Nephron progenitor cell (in vitro differentiated cells): ENCODE results near the gene UBE2QL1.

Source experiments
- DNase-seq: peaks from one replicate; pipeline ENCODE4 v3.0.0; 2021
- H3K27ac Mint-ChIP-seq: 2 replicates; pipeline ENCODE4 v1.8.0; 2021; ENCODE audit warnings: mild to moderate bottlenecking, moderate library complexity, mixed read lengths
- H3K27me3 Mint-ChIP-seq: 2 replicates; pipeline ENCODE4 v1.8.0; 2021; ENCODE audit warnings: mild to moderate bottlenecking, low read depth, mixed read lengths; ENCODE audit not compliant: poor library complexity
- H3K36me3 Mint-ChIP-seq: 2 replicates; pipeline ENCODE4 v1.8.0; 2021; ENCODE audit warnings: low read depth, mixed read lengths
- H3K4me1 Mint-ChIP-seq: 2 replicates; pipeline ENCODE4 v1.8.0; 2021; ENCODE audit warnings: mixed read lengths
- H3K4me3 Mint-ChIP-seq: 2 replicates; pipeline ENCODE4 v1.8.0; 2021; ENCODE audit warnings: mild to moderate bottlenecking, moderate library complexity, mixed read lengths
- H3K9me3 Mint-ChIP-seq: 2 replicates; pipeline ENCODE4 v1.8.0; 2021; ENCODE audit warnings: mild to moderate bottlenecking, moderate library complexity, mixed read lengths
- TF ChIP-seq, protein P1 (sequence below): fragments of 200-600 bp; sonication (generic); IDR thresholded peaks from 2 replicates; pipeline ENCODE4 v1.5.0; 2021; ENCODE audit warnings: antibody characterized with exemption

Gene UBE2QL1

DNA sequence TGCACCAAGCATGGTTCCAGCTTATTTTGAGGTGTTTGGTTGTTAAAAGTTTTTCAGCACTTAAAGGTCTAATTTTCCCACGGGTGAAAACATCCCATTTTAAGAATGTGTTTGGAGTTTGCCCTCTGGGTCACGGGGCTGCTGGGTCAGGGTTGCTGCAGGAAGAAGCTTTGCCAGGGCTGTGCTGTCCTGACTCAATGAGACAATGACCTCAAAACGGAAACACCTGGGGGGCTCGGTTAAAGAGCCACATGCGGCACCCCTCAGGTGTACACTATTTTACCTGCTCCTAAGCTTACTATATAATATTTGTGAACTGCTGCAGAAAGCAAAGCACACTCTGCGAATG, 27.6 kb downstream of the UBE2QL1 start:
- Mint-ChIP-seq H3K36me3 (no peaks in the 10 kb centered on the region), H3K27me3 (peaks cover 16% of the 10 kb centered on the region), H3K4me1 (peaks cover 7% of the 10 kb centered on the region), H3K9me3 (no peaks in the 10 kb centered on the region), H3K27ac (no peak overlapping the region), H3K4me3 (no peak overlapping the region)
- TF ChIP-seq, protein P1, sequence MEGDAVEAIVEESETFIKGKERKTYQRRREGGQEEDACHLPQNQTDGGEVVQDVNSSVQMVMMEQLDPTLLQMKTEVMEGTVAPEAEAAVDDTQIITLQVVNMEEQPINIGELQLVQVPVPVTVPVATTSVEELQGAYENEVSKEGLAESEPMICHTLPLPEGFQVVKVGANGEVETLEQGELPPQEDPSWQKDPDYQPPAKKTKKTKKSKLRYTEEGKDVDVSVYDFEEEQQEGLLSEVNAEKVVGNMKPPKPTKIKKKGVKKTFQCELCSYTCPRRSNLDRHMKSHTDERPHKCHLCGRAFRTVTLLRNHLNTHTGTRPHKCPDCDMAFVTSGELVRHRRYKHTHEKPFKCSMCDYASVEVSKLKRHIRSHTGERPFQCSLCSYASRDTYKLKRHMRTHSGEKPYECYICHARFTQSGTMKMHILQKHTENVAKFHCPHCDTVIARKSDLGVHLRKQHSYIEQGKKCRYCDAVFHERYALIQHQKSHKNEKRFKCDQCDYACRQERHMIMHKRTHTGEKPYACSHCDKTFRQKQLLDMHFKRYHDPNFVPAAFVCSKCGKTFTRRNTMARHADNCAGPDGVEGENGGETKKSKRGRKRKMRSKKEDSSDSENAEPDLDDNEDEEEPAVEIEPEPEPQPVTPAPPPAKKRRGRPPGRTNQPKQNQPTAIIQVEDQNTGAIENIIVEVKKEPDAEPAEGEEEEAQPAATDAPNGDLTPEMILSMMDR, result no peak
- DNase-seq, result no peak

DNA sequence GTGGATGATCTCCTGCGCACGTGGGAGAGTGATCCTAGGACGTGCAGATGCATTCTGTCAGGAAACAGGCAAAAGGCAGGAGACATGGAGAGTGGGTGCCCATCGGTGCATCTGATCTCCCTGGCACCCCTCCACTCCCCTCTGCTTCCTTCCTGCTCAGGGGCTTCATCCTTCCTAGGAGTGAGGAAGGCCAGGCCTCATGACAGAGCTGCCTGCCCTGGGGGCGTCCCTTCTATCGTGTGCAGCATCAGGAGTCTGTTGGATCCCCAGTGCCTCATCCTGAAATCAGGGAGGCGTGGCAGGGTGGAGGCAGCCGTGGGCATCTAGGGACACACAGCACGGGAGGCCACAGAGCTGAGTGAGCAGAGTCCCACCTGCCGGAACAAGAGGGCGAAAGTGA, 30.1 kb downstream of the UBE2QL1 start:
- no peaks in the 10 kb centered on the region for H3K36me3 Mint-ChIP-seq
- H3K27ac Mint-ChIP-seq, result no peak overlapping the region
- no peak overlapping the region for H3K4me3 Mint-ChIP-seq

DNA sequence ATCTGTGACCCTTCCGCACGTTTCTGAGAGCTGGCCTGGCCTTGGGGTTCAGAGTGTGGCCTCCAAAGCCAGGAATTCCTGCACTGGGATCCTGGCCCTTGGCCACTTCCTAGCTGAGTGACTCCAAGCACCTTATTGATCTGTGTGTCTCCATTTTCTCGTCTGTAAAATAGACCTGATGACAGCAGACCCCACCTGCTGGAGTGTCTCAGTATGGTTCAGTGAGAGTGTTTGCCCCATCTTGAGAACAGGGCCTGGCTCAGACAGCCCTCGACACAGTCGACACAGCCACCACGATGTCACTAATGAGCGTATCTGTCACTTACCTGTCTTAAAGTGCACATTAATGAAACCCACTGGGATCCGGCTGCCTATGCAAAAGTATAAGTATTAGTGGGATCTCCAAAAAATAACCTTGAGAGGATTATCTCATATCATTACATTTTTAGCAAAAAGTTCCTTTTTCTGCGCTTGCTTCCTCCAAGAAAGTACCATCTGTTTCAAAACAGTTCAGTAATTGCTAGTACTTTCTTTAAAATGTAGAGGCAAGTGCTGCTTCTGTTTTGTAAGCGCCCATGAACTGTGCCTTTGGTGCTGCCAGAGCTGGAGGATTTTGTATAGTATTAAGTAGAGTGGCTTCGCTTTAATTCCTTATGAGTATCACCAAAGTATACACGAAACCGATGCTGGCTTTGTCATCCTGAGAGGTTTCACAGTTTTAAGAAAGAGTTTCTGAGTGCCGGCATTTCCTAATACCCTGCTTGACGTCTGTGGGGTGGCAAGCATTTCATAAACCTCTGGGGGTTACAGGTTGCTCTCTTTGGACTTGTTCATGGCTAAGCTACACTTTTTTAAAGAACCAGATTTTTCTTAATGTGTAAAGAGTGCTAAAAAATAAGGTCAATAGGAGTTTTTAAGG, 31.7 kb downstream of the UBE2QL1 start:
- H3K4me3 Mint-ChIP-seq, result no peak overlapping the region
- peaks cover 3% of the 10 kb centered on the region for H3K27me3 Mint-ChIP-seq
- no peak overlapping the region for H3K27ac Mint-ChIP-seq
- TF ChIP-seq, protein P1, result no peak
- peaks cover 15% of the 10 kb centered on the region for H3K4me1 Mint-ChIP-seq
- no peak for DNase-seq
- H3K9me3 Mint-ChIP-seq, result no peaks in the 10 kb centered on the region
- H3K36me3 Mint-ChIP-seq, result no peaks in the 10 kb centered on the region

More for the DNA sequence above, 30.1 kb downstream of the UBE2QL1 start:
- no peaks in the 10 kb centered on the region for H3K9me3 Mint-ChIP-seq
- peaks cover 12% of the 10 kb centered on the region for H3K27me3 Mint-ChIP-seq
- H3K4me1 Mint-ChIP-seq, result peaks cover 7% of the 10 kb centered on the region
- DNase-seq, result no peak
- TF ChIP-seq, protein P1, result no peak

DNA sequence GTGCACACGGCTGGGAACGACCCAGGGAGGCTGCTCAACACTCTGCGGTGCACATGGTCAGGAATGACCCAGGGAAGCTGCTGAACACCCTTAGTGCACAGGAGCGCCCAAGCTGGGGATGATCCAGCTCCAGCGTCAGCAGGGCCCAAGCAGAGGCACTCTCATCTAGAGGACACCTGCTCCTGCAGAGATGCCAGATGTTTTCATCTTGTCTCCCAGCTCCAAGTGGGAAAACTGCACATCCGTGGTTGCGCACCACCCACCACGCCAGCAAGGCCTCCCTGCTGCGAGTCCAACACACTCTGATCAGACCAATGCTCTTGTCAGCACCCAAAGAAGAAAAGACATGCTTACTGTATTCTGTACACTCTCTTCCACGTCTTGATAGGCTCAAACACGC, 34.1 kb downstream of the UBE2QL1 start:
- Mint-ChIP-seq H3K9me3 (no peaks in the 10 kb centered on the region), H3K4me3 (no peak overlapping the region), H3K27ac (no peak overlapping the region), H3K27me3 (peaks cover 17% of the 10 kb centered on the region), H3K4me1 (peaks cover 18% of the 10 kb centered on the region), H3K36me3 (no peaks in the 10 kb centered on the region)
- DNase-seq, result no peak
- TF ChIP-seq, protein P1, result no peak

DNA sequence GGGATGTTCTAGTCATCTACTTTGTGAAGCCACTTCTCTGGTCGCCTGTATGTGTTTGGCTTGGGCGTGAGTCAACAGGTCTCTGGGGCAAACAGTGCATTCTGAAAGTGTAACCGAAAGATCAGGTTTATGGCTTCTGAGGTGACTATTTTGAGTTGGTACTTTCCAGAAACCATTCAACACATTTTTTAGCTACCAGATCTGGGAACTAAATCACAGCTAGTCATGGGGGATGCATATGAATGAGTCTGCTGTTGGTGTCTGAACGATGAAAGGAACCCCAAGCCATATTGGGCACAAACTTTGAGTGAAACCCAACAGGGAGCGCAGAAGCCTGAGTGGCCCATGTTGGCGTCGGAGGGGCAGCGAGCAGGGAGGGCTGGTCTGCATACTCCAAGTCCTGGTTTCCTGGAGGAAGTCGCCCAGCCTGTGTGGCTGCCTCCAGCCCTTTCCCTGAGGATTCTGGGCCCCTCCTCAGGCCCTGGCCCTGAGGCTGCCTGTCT, 35.3 kb downstream of the UBE2QL1 start:
- H3K9me3 Mint-ChIP-seq, result no peaks in the 10 kb centered on the region
- H3K4me3 Mint-ChIP-seq, result no peak overlapping the region
- DNase-seq, result no peak
- peaks cover 18% of the 10 kb centered on the region for H3K4me1 Mint-ChIP-seq
- no peak overlapping the region for H3K27ac Mint-ChIP-seq
- TF ChIP-seq, protein P1, result no peak
- H3K36me3 Mint-ChIP-seq, result no peaks in the 10 kb centered on the region
- H3K27me3 Mint-ChIP-seq, result peaks cover 25% of the 10 kb centered on the region

DNA sequence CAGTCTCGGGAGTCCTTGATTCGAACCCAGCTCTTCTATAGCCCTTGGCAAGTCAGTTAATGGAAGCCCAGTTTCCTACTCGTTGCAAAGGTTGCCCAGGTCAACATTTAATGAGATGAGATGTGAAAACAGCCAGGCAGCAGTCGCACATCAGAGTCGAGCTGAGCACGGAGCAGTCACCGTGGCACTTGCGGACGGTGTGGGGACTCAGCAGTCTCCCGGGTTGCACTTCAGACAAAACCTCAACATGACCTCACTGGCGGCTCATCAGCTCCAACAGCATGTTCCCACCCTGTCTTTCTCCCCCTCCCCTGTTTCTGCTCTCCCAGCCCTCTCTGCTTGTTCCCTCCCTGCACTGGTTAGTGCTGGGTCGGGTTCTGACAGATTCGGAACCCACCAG, 35.8 kb downstream of the UBE2QL1 start:
- Mint-ChIP-seq H3K4me3 (no peak overlapping the region), H3K4me1 (peaks cover 18% of the 10 kb centered on the region), H3K36me3 (no peaks in the 10 kb centered on the region), H3K9me3 (no peaks in the 10 kb centered on the region), H3K27me3 (peaks cover 27% of the 10 kb centered on the region), H3K27ac (no peak overlapping the region)
- no peak for DNase-seq
- TF ChIP-seq, protein P1, result no peak
